B cell (primary cell): ENCODE data around the gene ARFGAP3.

Experiments used
- EZH2 ChIP-seq: IDR thresholded peaks from 2 replicates; pipeline ENCODE4 v1.6.1; 2012; ENCODE audit warnings: borderline replicate concordance, low read depth, mild to moderate bottlenecking, moderate library complexity, low read length; ENCODE audit not compliant: insufficient read depth, poor library complexity, severe bottlenecking
- TF ChIP-seq, protein P1 (sequence below): fragments of 200-600 bp; IDR thresholded peaks from one replicate; pipeline ENCODE4 v1.8.0; 2022; ENCODE audit warnings: antibody characterized with exemption, mild to moderate bottlenecking

DNA sequence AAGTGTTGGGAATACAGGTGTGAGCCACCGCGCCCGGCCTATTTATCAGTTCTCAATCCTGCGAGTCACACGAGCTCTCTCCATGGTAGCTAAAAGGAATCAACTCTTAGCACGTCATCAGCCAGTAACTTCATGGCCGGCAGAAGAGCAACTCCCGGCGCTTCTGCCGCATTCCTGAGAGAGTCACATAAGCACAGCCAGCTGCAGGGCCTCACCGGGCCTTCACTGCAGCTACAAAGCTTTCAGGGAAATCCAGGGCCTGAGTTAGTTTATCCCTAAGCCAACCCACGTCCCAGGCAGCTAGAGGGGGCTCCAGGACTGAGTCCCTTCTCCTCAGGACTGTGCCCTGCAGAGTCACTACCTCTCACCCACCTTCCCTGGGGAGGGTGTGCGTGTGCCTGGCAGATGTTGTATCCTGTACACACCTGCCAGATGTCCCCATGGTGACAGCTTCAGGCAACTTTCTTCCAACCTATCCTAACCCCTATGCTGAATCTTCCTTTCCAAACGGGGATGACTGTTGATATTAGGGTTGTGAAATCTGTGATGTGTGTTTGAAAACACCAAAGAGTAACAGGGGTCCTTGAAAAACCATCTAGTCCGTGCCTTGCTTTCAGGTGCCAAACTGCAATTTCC, 45.9 kb upstream of the ARFGAP3 start:
- TF ChIP-seq, protein P1, sequence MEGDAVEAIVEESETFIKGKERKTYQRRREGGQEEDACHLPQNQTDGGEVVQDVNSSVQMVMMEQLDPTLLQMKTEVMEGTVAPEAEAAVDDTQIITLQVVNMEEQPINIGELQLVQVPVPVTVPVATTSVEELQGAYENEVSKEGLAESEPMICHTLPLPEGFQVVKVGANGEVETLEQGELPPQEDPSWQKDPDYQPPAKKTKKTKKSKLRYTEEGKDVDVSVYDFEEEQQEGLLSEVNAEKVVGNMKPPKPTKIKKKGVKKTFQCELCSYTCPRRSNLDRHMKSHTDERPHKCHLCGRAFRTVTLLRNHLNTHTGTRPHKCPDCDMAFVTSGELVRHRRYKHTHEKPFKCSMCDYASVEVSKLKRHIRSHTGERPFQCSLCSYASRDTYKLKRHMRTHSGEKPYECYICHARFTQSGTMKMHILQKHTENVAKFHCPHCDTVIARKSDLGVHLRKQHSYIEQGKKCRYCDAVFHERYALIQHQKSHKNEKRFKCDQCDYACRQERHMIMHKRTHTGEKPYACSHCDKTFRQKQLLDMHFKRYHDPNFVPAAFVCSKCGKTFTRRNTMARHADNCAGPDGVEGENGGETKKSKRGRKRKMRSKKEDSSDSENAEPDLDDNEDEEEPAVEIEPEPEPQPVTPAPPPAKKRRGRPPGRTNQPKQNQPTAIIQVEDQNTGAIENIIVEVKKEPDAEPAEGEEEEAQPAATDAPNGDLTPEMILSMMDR = no peak
- no peak for TF ChIP-seq EZH2
